ENCODE results near the gene RNF225.
"Not testable (repeated sequence)": the region's sequence is repeated elsewhere in the genome, so short reads cannot be mapped to it uniquely, and the experiment has no call there.

RNF225 gene

GRCh38 chr19:58387338-58388174 is 7.9 kb upstream of the RNF225 start:
- no peak for DNase-seq

DNA sequence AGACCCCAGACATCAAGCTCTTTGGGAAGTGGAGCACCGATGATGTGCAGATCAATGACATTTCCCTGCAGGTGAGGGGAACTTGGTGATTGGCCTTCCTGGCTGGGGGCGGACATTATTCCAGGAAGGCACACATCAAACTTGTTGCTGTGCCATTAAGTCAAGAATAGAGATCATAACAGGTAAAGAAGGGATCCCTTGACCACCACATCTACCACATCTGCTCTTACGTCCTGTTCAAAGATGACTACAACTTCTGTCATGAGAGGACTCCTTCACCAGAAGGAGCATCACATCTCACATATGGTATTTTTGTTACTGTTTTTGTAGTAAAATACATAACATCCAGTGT is 7.3 kb upstream of the RNF225 start:
- DNase-seq = no peak

DNA sequence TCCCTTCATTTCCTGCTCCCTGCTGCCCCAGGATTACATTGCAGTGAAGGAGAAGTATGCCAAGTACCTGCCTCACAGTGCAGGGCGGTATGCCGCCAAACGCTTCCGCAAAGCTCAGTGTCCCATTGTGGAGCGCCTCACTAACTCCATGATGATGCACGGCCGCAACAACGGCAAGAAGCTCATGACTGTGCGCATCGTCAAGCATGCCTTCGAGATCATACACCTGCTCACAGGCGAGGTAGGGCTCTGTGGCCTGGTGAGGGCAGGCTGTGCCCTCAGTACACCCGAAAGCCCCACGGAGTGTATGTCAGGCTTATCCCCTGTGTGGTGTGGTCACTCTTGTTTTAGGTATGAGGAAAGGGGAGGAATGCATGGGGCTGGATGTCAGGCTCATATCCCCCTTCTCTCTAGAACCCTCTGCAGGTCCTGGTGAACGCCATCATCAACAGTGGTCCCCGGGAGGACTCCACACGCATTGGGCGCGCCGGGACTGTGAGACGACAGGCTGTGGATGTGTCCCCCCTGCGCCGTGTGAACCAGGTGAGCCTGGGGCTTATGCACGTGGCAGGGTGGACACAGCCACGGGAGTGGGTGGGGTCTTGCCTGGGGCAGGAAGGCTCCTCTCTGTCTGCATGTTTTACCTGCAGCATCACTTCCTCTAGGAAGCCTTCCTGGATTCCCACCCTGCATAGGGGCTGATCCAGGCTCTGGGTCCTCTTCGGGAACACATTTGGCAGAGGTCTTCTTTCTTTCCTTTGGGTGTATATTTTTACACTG is 2.3 kb upstream of the RNF225 start:
- DNase-seq = no peak

DNA sequence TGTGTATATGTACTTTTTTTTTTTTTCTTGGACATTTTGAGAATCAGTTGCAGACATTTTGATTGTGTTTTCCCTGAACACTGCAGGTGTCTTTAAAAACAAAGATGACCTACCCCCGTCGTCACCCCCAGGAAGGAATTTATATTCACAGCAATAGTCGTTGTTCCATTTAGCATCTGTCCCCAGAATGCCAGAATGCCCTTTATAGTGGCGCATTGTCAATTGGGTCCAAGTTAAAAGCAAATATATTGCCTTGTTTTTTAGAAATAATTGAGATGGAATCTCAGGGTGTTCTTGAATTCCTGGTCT is 1.8 kb upstream of the RNF225 start:
- DNase-seq = no peak

DNA sequence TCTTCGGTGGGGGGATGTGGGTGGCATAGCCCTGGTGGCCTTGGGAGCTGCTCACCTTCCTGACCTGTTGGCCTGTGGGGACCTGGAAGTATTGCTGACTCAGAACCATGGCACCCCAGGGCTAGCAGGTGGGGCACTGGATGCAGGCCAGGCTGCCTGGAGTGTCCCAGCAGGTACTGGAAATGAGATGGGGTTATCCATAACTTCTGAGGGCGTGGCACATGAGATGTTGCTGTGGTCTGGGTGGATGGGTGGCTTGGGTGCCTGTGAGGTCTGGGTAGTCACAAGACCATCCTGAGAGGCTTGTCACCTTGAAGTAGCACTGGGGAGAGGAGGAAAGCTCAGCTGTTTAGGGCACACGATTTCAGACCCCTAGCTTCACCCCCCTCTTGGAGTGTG is 636 bp upstream of the RNF225 start:
- DNase-seq = no peak

DNA sequence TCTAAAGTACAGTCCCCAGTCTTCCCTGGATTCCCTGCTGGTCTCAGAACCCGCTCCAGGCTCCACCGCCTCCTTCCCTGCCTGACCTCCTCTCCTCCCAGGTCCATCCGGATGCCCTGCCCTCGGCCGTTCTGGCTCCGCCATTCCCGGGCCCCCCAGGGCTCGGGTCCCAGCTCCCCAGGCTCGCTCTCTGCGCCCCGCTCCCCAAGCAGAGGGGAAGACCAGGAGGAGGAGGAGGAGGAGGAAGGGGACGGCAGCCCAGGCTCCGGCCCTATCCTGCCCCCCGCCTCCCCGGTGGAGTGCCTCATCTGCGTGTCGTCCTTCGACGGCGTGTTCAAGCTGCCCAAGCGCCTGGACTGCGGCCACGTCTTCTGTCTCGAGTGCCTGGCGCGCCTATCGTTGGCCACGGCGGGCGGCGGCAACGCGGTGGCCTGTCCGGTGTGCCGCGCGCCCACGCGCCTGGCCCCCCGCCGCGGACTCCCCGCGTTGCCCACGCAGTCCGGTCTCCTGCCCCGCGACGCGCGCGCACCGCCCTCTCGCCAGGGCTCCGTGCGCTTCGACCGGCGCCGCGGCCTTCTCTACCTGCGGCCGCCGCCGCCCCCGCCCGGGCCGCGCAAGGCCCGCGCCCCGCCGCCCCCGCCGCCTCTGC is 647 bp downstream of the RNF225 start:
- DNase-seq = no peak

DNA sequence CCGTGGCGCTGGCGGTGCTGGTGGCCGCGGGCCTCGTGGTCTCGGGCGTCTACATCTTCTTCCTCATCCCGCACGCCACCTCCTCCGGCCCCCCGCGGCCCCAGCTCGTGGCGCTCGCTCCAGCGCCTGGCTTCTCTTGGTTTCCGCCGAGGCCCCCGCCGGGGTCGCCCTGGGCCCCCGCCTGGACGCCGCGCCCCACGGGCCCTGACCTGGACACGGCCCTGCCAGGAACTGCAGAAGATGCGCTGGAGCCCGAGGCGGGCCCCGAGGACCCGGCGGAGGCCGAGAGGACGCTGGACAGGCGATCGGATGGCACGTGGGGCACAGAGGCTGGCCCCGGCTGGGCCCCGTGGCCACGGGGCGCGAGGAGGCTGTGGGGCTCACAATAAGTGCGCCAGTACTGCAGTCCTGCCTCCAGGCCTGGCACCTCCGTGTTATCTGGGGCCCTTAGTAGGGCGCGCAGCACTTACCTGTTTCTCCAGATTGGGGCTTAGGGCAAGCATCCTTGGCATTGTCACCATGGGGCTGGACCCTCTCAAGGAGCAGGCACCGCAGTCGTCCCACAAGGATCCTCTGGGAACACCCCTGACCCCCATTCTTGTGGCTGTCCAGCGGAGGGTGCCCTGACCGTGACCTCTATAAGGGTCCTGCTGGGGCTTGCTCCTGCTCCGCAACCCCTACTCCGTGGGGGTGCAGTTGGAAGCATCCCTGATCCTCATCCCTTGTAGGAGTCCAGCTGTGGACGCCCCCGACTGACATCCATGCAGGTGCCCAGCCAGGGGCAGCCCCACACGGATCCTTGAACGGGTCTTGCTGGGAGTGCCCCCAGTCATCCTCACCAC is 1.5 kb downstream of the RNF225 start:
- no peak for DNase-seq

DNA sequence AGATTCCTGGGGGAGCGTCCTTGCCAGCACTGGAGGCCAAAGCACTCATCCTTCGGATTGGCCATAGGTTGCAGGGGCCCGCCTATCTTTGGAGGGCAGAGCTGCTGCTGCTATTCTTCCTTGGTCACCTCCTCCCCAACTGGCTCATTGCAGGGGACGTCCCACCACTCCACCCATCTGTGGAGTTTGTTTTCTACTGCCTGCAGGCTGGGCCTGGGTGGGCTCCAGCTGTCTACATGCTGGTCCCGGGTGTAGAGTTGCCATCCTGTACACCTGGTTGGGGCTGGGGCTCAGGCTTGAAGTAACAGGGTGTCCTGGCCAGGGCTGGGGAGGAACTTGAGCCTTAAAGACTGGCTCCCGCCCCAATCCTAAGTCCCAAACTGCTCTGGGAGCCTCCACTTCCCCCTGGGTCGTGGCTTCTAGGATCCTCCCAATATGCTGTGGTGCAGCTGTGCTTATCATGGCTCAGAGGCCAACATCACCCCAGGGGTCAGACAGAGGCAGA is 2.1 kb downstream of the RNF225 start:
- DNase-seq = no peak

DNA sequence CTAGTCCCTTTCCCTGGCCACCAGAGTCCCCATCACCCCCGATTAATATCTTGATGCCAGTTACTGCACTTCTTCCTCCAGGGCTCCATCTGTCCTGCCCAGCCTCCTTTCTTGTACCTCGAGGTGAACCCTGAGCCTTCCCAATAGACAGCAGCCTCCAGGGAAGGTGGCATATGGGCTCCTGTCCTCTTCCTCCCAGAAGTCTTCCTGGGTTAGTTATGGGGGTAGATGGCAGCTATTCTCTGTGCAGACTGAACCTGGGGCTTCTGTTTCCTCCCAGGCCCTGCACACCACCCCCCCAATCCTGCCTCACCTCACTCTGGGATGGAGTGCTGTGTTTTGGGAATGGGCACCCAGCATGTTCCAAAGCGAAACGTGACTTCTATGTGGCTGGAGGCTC is 2.6 kb downstream of the RNF225 start:
- DNase-seq = no peak

DNA sequence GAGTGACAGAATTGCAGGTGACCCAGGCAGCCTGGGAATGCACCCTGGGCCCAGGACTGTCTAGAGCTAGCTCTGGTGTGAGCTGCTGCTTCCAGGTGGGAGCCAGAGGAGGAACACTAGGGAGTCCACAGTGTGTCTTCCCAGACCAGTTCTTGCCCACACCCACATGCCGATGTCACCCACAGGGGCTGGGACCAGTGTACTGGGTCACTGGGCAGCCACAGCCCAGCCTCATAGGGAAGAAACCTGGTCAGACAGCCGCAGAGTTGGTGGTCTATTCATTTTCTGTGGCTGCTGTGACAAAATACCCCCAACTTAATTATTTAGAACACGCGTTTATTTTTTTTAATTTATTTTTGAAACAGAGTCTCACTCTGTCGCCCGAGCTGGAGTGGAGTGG is 3.1 kb downstream of the RNF225 start:
- DNase-seq = no peak

DNA sequence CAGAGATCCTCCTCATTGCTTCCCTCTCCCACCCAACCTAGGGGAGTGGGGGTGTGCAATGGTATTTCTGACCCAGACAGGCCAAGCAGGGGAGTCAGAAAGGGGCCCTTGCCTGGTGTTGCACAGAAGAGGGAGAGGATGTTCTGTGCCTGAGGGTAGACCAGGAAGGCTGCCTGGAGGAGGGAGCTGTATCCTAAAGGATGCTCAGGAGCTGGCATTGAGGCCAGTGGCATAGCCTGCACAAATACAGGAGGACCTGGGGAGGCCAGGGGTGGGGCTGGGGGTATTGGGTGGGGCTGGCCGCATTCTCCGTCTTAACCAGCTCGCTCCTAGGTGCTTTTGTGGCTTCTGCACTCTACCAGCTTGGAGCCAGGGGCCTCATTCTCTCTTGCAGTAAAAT is 4.4 kb downstream of the RNF225 start:
- DNase-seq = no peak

- no peak for DNase-seq
Observed at GRCh38 chr19:58400316-58400915, 5.0 kb downstream of the RNF225 start.

GRCh38 chr19:58400916-58401839 is 5.7 kb downstream of the RNF225 start:
- peak; percentile 99 for DNase-seq

DNA sequence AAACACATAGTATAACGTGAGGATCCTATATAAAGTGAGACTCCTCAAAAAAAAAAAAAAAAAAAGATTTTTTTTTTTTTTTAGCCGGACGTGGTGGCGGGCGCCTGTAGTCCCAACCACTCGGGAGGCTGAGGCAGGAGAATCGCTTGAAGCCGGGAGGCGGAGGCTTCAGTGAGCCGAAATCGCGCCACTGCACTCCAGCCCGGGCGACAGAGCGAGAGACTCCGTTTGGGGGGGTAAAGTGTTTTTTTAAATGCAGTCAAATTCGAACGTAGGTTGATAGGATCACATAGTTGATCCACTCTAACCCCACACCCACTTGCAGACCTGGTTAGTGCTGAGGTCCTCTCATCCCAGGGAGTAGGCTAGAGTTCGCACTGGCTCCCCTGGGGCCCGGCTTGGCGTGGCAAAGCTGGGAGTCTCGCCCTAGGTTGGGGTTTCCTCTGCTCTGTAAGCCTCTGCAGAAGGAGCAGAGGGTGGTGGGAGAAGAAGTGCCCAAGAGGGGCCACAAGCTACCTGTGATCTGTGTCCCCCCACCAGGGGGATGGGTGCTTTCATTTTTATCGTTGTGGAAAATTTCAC is 6.5 kb downstream of the RNF225 start:
- DNase-seq = no peak

DNA sequence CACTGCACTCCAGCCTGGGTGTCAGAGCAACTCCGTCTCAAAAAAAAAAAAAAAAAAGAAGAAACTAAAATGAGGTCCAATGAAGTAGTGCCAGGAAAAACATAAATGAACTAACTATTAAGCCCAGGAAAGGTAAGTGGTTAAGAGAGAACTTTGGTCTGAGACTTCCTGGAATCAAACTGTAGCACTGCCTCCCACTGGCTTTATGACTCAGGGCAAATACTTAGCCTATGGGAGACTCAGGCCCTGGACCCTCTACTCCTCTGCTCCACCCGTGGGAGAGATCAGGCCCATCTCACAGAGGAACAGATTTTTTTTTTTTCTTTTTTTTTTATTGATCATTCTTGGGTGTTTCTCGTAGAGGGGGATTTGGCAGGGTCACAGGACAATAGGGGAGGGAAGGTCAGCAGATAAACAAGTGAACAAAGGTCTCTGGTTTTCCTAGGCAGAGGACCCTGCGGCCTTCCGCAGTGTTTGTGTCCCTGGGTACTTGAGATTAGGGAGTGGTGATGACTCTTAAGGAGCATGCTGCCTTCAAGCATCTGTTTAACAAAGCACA is 8.5 kb downstream of the RNF225 start:
- DNase-seq = not testable (repeated sequence)

- no peak for DNase-seq
Observed at GRCh38 chr19:58406818-58407657, 11.6 kb downstream of the RNF225 start.

DNA sequence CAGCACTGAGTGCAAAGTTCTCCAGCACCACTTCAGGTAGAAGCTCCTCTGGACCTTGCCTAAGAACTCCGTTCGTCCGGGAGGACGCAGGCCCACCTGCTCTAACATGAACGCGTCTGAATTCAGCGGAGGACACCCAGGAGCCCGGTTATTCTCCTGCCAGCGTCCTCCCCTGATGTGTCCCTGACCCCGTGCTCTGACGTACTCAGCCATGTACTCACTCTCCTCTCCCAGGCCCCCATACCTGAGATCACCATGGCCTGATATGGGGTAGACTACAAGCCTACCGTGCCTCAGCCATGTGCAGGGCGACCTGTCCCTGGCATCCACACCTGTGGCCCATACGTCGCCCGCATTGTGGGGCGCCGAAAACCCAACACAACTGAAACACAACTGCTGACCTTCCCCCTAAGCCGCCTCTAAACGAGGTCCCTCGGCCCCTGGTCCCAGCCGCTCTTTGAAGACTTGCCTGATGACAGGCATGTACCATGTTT is 12.2 kb downstream of the RNF225 start:
- DNase-seq = no peak

DNA sequence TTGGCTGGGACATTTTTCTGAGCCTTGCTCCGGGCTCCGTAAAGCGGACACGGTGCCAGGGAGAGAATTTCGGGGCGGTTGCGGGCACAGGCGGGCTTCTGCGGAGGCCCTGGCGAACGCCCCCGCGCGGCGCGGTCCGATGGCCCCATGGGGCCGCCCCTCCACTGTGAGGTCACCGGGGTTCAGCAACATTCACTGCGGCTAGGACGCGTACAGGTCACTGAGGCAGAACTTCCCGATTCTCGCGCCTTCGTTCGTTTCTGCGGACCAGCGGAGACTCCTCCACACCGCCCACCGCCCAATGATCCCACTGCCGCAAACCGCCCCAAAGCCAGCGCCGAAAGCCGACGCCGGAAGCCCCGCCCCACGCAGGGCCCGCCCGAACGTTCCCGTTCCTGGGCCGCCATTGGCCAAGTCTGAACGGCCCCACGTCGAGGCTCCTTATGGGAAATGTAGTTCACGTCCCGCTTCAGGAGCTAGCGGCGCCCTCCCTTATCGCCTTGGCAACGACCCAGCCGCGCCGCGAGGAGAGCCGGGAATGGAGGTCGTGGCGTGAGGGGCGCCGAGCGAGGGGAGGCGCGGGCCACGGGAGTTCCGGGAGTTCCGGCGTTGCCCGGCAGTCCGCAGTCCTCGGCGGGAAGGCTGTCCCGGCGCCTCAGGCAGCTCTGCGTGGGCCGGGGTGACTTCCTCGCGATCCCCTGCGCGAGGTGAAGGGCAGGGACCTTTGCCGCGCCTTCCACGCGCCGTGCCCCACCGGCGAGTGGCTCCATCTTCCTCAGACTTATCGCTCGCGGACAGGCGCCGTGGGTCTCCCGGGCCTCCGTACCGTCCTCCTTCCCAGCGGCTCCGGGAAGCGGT is 12.9 kb downstream of the RNF225 start, which contains the start of gene ZNF584:
Gene ZNF584 (plus strand): TSS at position 498 of the 858 bp plus-strand sequence. CDS start 499 bp downstream, outside the sequence.
- DNase-seq = peak; percentile 96

All from fibroblast of skin of right biceps (primary cell).